PFSK-1 (cell line): ENCODE measurements around the gene PTPN14.

Experiments used
- FOXP2 ChIP-seq: optimal IDR thresholded peaks from 2 replicates; pipeline ENCODE3; 2011; ENCODE audit warnings: borderline replicate concordance, control low read depth, inconsistent platforms; ENCODE audit not compliant: insufficient read depth; ENCODE audit errors: extremely low read length, extremely low read depth
- POLR2AphosphoS5 ChIP-seq: IDR thresholded peaks from 2 replicates; pipeline ENCODE4 v1.6.1; 2012; ENCODE audit warnings: low read depth, mild to moderate bottlenecking, control low read depth, low read length, moderate library complexity
- SIN3A ChIP-seq: IDR thresholded peaks from 2 replicates; pipeline ENCODE4 v1.6.1; 2012; ENCODE audit warnings: mild to moderate bottlenecking, low read length, moderate library complexity, borderline replicate concordance; ENCODE audit not compliant: insufficient read depth
- TAF1 ChIP-seq: IDR thresholded peaks from 2 replicates; pipeline ENCODE4 v1.6.1; 2012; ENCODE audit warnings: low read length, control low read depth, borderline replicate concordance; ENCODE audit not compliant: insufficient read depth
- TF ChIP-seq, protein P1 (sequence below), 2 experiments: IDR thresholded peaks; 2 replicates each; pipeline versions ENCODE4 v1.6.1 to v1.8.0; 2011 to 2012; ENCODE audit warnings: low read depth in 2 of 2, low read length in 2 of 2, control low read depth in 1 of 2, inconsistent platforms in 1 of 2, mild to moderate bottlenecking in 1 of 2, moderate library complexity in 1 of 2; ENCODE audit not compliant: insufficient read depth in 1 of 2

The PTPN14 gene

GRCh38 chr1:214384373-214385079, 166.9 kb downstream of the PTPN14 start:
- TF ChIP-seq TAF1 (no peak), SIN3A (no peak), POLR2AphosphoS5 (no peak), FOXP2 (no peak)
- TF ChIP-seq, protein P1, sequence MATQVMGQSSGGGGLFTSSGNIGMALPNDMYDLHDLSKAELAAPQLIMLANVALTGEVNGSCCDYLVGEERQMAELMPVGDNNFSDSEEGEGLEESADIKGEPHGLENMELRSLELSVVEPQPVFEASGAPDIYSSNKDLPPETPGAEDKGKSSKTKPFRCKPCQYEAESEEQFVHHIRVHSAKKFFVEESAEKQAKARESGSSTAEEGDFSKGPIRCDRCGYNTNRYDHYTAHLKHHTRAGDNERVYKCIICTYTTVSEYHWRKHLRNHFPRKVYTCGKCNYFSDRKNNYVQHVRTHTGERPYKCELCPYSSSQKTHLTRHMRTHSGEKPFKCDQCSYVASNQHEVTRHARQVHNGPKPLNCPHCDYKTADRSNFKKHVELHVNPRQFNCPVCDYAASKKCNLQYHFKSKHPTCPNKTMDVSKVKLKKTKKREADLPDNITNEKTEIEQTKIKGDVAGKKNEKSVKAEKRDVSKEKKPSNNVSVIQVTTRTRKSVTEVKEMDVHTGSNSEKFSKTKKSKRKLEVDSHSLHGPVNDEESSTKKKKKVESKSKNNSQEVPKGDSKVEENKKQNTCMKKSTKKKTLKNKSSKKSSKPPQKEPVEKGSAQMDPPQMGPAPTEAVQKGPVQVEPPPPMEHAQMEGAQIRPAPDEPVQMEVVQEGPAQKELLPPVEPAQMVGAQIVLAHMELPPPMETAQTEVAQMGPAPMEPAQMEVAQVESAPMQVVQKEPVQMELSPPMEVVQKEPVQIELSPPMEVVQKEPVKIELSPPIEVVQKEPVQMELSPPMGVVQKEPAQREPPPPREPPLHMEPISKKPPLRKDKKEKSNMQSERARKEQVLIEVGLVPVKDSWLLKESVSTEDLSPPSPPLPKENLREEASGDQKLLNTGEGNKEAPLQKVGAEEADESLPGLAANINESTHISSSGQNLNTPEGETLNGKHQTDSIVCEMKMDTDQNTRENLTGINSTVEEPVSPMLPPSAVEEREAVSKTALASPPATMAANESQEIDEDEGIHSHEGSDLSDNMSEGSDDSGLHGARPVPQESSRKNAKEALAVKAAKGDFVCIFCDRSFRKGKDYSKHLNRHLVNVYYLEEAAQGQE (IDR thresholded peaks at IDR 0.05; ENCODE audit: insufficient read depth in 1 of 2, low read depth in 2 of 2, low read length in 2 of 2) = no peak

DNA sequence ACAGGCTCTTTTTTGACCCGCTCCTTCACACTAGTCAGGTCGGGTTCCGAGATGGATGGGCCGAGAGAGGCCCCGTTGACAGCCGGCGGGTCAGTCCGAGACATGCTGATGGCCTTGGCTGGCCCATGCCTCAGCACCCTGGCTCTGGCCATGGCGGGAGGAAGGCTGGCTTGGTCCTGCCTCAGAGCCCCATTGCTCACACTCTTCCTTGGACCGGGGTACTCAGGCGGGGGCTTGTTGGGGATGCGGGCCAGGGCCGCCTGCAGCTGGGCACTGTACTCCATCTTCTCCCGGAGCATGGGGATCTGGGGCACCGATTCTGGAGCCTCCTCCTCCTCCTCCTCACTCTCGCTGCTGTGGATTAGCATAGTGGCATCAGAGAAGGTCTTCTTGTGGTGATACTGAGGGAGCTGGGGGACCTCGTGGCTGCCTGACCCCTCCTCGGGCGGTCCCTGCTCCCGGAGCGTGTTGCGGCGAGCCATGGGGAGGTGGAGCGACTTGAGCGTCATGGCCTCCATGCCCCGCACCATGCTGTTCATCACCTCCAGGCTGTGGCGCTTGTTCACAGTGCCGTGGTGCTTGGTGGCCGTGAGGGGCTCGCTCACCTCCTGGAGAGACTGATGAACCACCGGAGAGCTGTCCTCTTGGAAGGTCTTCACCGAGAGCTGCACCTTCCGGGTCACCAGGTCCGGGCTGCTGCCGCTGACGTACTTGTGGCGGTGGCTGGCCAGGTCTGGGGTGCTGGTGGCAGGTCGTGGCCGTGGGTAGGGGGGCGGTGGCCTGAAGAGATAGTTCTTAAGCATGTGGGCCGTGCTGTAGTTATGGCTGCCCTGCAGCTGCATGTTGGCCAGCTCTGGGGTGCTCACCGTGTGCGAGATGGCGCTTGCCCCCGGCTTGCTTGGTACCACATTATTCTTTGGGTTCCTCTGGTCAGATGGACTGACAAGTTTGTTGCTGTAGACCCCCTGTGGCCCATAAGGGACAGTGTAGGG, 167.7 kb downstream of the PTPN14 start:
- TF ChIP-seq POLR2AphosphoS5 (no peak), TAF1 (no peak), FOXP2 (no peak), SIN3A (no peak)
- TF ChIP-seq, protein P1 (IDR thresholded peaks at IDR 0.05; ENCODE audit: insufficient read depth in 1 of 2, low read depth in 2 of 2, low read length in 2 of 2) = no peak

- TF ChIP-seq, protein P1 (IDR thresholded peaks at IDR 0.05; ENCODE audit: insufficient read depth in 1 of 2, low read depth in 2 of 2, low read length in 2 of 2) = no peak
- no peak for TF ChIP-seq FOXP2
- TF ChIP-seq TAF1 = no peak
- TF ChIP-seq POLR2AphosphoS5 = no peak
- no peak for TF ChIP-seq SIN3A
Observed at GRCh38 chr1:214380986-214381695, 170.3 kb downstream of the PTPN14 start.

DNA sequence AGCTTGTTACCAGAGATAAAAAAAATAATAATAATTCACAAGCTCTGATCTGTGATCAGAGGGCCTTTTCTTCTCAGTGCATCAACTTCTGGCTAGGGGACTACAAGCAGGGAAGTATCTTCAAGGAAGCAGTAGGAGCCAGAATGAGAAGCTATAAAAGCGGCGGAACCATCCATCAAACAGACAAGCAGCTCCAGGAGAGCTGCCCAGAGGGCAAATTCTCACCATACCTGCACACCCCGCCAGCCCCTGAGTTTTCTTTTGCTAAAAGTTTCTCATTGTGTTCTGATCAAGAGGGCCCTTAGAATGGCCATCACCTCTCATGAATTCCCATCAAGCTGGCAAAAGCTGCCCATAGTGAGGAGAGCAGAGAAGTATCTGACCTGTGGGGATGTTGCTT, 171.0 kb downstream of the PTPN14 start:
- TF ChIP-seq TAF1 (no peak), FOXP2 (no peak), SIN3A (no peak), POLR2AphosphoS5 (no peak)
- TF ChIP-seq, protein P1 (IDR thresholded peaks at IDR 0.05; ENCODE audit: insufficient read depth in 1 of 2, low read depth in 2 of 2, low read length in 2 of 2) = no peak
